ENCODE data around the gene RPS6KL1. TPM values are rescaled to one million over a fixed set of nuclear protein-coding genes. Genes with fewer than 3 reads are reported as not detected.

The RPS6KL1 gene
- total RNA-seq, 1 experiment from 2014 or later = 18.8 TPM

- H3K27me3 Mint-ChIP-seq (ENCODE audit: low read depth) = peaks cover 3% of the 10 kb centered on the region; the same call in 1 of the 2 replicates
- Histone ChIP-seq H2BK20ac (ENCODE audit: low read depth, low read length, poor library complexity, severe bottlenecking) (no peak overlapping the region), H2AFZ (ENCODE audit: low read length) (no peak overlapping the region), H3K9me3 (ENCODE audit: control insufficient read depth, low read depth, low read length) (no peaks in the 10 kb centered on the region), H2AK5ac (ENCODE audit: insufficient read length, low read length) (no peak overlapping the region), H3K9ac (ENCODE audit: extremely low read depth, insufficient read length, low read length) (no peak overlapping the region), H3K27ac (ENCODE audit: insufficient read length, low read depth, low read length) (no peak overlapping the region), H3K79me2 (ENCODE audit: insufficient read depth, low read length) (no peaks in the 10 kb centered on the region), H3K56ac (ENCODE audit: insufficient read length, low read depth, low read length) (no peak overlapping the region), H3K27me3 (ENCODE audit: insufficient read depth, low read length) (no peaks in the 10 kb centered on the region), H2BK5ac (ENCODE audit: insufficient read length, low read length) (no peak overlapping the region), H3K18ac (ENCODE audit: insufficient read length, low read depth, low read length) (no peak overlapping the region), H3K4me1 (ENCODE audit: insufficient read depth, low read length) (no peaks in the 10 kb centered on the region), H4K5ac (ENCODE audit: insufficient read length, low read depth, low read length) (no peak overlapping the region), H3K14ac (ENCODE audit: insufficient read depth, low read length) (no peak overlapping the region), H4K20me1 (ENCODE audit: control insufficient read depth, insufficient read depth, insufficient read length) (no peaks in the 10 kb centered on the region), H2BK120ac (ENCODE audit: low read depth, low read length, poor library complexity, severe bottlenecking) (no peak overlapping the region), H2BK12ac (ENCODE audit: insufficient read length, low read depth, low read length) (no peak overlapping the region), H3K4me2 (ENCODE audit: insufficient read depth, insufficient read length, low read length) (no peak overlapping the region), H3T11ph (ENCODE audit: low read length) (no peak overlapping the region), H2BK15ac (ENCODE audit: low read depth, low read length) (no peak overlapping the region), H3K23me2 (ENCODE audit: insufficient read length, low read depth, low read length, poor library complexity, severe bottlenecking) (no peaks in the 10 kb centered on the region), H4K8ac (replicated peaks; ENCODE audit: insufficient read length, low read depth, low read length) (no peak overlapping the region), H3K4ac (ENCODE audit: low read depth, low read length) (no peak overlapping the region), H3K79me1 (ENCODE audit: insufficient read depth, low read depth, low read length, poor library complexity, severe bottlenecking) (no peaks in the 10 kb centered on the region), H3K23ac (ENCODE audit: insufficient read length, low read depth, low read length) (no peak overlapping the region), H4K91ac (ENCODE audit: insufficient read length, low read depth, low read length) (no peak overlapping the region)
- no peak for TF ChIP-seq CTCF (conservative IDR thresholded peaks at IDR 0.05)
- DNase-seq = no peak
- H3K36me3 Mint-ChIP-seq (ENCODE audit: insufficient read depth in 1 of 3, low read depth in 3 of 3) = no peaks in the 10 kb centered on the region
- H3K4me3 Mint-ChIP-seq = no peak overlapping the region
- no peak overlapping the region for H3K27ac Mint-ChIP-seq
- no CpG with 5 or more reads among the region's 3 CpGs for WGBS (ENCODE audit: extremely low coverage, insufficient read length, low lambda C conversion rate)
- peaks cover 0 to 5% of the 10 kb centered on the region in 2 experiments; a peak in 1 of 4 replicates for H3K4me1 Mint-ChIP-seq
- H3K9me3 Mint-ChIP-seq = no peaks in the 10 kb centered on the region
Observed at GRCh38 chr14:74861734-74862090, 61.3 kb downstream of the RPS6KL1 start.
